CD8-positive, alpha-beta memory T cell (primary cell): ENCODE data around the gene ZNF724. TPM values are rescaled to one million over a fixed set of nuclear protein-coding genes. Genes with fewer than 3 reads are reported as not detected.
"Not testable (repeated sequence)": the region's sequence is repeated elsewhere in the genome, so short reads cannot be mapped to it uniquely, and the experiment has no call there.

Source experiments
- CTCF ChIA-PET: fragments of 350-600 bp; sonication (Branson Sonifier 250); formaldehyde crosslinking; loops from one replicate; lab custom pipeline; 2021; ENCODE audit warnings: antibody characterized with exemption; lab: Charles Lee
- POLR2A ChIA-PET: fragments of 350-600 bp; sonication (Branson Sonifier 250); formaldehyde crosslinking; loops from one replicate; lab custom pipeline; 2021; ENCODE audit warnings: antibody characterized with exemption; lab: Charles Lee
- DNase-seq, 5 donors: peaks; one replicate each; pipeline versions ENCODE4 v3.0.0 to v3.0.0-alpha.2; 2020 to 2022; ENCODE audit warnings: mixed read lengths in 1 of 5
- H3K27ac ChIP-seq: one replicate; pipeline ENCODE4 v1.7.0; 2013; ENCODE audit warnings: low read depth, mild to moderate bottlenecking, low read length, moderate library complexity
- H3K27me3 ChIP-seq: 2 replicates; pipeline ENCODE4 v1.7.0; 2013; ENCODE audit warnings: low read length, mild to moderate bottlenecking; ENCODE audit not compliant: insufficient read depth, poor library complexity, severe bottlenecking
- H3K36me3 ChIP-seq: 2 replicates; pipeline ENCODE4 v1.7.0; 2013; ENCODE audit warnings: mild to moderate bottlenecking, low read length, moderate library complexity; ENCODE audit not compliant: insufficient read depth
- H3K4me1 ChIP-seq: 2 replicates; pipeline ENCODE4 v1.7.0; 2013; ENCODE audit warnings: mild to moderate bottlenecking, low read length, moderate library complexity; ENCODE audit not compliant: insufficient read depth
- H3K4me3 ChIP-seq: 2 replicates; pipeline ENCODE4 v1.7.0; 2013; ENCODE audit warnings: mild to moderate bottlenecking, low read length
- H3K9me3 ChIP-seq: 2 replicates; pipeline ENCODE4 v1.7.0; 2013; ENCODE audit warnings: mild to moderate bottlenecking, low read length
- H3K27ac Mint-ChIP-seq, 8 donors: one replicate each; pipeline ENCODE4 v1.8.0; 2020 to 2021; ENCODE audit warnings: mixed read lengths in 8 of 8, mild to moderate bottlenecking in 6 of 8, inconsistent platforms in 3 of 8, moderate library complexity in 3 of 8
- H3K27me3 Mint-ChIP-seq, 2 donors: one replicate each; pipeline ENCODE4 v1.8.0; 2020 to 2021; ENCODE audit warnings: mixed read lengths in 2 of 2, mild to moderate bottlenecking in 1 of 2, moderate library complexity in 1 of 2
- H3K36me3 Mint-ChIP-seq, 3 donors: one replicate each; pipeline ENCODE4 v1.8.0; 2020 to 2021; ENCODE audit warnings: mixed read lengths in 3 of 3, inconsistent platforms in 1 of 3, mild to moderate bottlenecking in 1 of 3
- H3K4me1 Mint-ChIP-seq, 3 donors: one replicate each; pipeline ENCODE4 v1.8.0; 2020 to 2021; ENCODE audit warnings: mixed read lengths in 3 of 3, inconsistent platforms in 1 of 3, mild to moderate bottlenecking in 1 of 3
- H3K4me3 Mint-ChIP-seq, 7 donors: one replicate each; pipeline ENCODE4 v1.8.0; 2020 to 2021; ENCODE audit warnings: mixed read lengths in 7 of 7, mild to moderate bottlenecking in 6 of 7, moderate library complexity in 4 of 7, inconsistent platforms in 2 of 7
- H3K9me3 Mint-ChIP-seq, 5 donors: one replicate each; pipeline ENCODE4 v1.8.0; 2020 to 2022; ENCODE audit warnings: mixed read lengths in 5 of 5, mild to moderate bottlenecking in 3 of 5, moderate library complexity in 2 of 5, inconsistent platforms in 1 of 5
- polyA plus RNA-seq: library from polyadenylated mRNA; unstranded; fragments of 300-500 nt; fragmentation: Illumina TruSeq; gene quantifications from one replicate; pipeline ENCODE4 v1.2.3, GENCODE V29; 2021
- total RNA-seq, 2 experiments: library from RNA; stranded (reverse); gene quantifications; one replicate each; pipeline ENCODE4 v1.2.3, GENCODE V29; 2021

ZNF724 gene
- total and polyA plus RNA-seq, 3 experiments from 2014 or later = 0.85 to 11.3 (median 10.7) TPM

DNA sequence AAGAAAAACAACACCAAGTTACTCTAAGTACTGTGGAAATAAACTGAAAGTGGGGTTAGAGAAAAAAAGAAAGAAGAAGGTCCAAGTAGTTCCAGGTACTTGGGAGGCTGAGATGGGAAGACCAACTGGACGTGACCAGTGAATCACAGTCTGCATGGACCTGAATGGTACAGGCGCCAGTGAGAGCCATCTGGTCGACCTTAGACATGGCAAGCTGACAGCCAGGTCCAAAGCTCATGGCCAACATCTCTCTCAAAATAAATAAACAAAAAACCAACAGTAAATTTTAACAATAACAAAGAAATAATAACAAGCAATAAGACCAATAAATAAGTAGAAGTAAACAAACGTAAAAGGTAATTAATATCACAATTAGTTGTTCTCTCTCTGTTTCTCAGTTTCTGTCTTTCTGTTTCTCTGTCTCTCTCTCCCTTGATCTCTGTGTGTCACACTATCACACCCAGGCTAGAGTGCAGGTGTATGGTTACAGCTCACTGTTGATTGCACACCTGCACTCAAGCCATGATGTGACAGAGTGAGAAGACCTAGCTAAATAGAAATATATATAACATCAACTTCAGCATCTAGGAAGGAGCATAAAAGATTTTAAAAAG, 31.6 kb upstream of the ZNF724 start:
- Histone ChIP-seq H3K27ac (no peak overlapping the region), H3K9me3 (no peaks in the 10 kb centered on the region), H3K4me3 (no peak overlapping the region), H3K36me3 (no peaks in the 10 kb centered on the region), H3K4me1 (no peaks in the 10 kb centered on the region), H3K27me3 (no peaks in the 10 kb centered on the region)
- ChIA-PET POLR2A (no interaction called here), CTCF (no interaction called here)
- no peak for DNase-seq
- no peaks in the 10 kb centered on the region for H3K27me3 Mint-ChIP-seq
- no peak overlapping the region for H3K4me3 Mint-ChIP-seq
- peaks cover 0 to 6% (median 1%) of the 10 kb centered on the region in 5 donors for H3K9me3 Mint-ChIP-seq
- H3K4me1 Mint-ChIP-seq = peaks cover 10 to 17% (median 10%) of the 10 kb centered on the region in 3 donors
- no peaks in the 10 kb centered on the region for H3K36me3 Mint-ChIP-seq
- H3K27ac Mint-ChIP-seq = peak overlapping the region in 1 of 8 donors; percentile 47

DNA sequence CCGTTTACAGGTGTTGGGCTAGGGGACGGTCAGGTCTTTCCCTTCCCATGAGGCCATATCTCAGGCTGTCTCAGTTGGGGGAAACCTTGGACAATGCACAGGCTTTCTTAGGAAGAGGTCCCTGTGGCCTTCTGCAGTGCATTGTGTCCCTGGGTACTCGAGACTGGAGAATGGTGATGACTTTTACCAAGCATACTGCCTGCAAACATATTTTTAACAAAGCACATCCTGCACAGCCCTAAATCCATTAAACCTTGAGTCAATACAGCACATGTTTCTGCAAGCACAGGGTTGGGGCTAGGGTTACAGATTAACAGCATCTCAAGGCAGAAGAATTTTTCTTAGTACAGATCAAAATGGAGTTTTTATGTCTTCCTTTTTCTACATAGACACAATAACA, 27.9 kb upstream of the ZNF724 start:
- H3K27ac Mint-ChIP-seq, POLR2A ChIA-PET, H3K27me3 Mint-ChIP-seq, DNase-seq, H3K36me3 ChIP-seq, H3K4me3 Mint-ChIP-seq, H3K9me3 ChIP-seq, H3K4me3 ChIP-seq, H3K27ac ChIP-seq, H3K27me3 ChIP-seq, H3K9me3 Mint-ChIP-seq, CTCF ChIA-PET, H3K36me3 Mint-ChIP-seq, H3K4me1 ChIP-seq: not testable (repeated sequence)
- peaks cover 7 to 21% (median 18%) of the 10 kb centered on the region in 3 donors for H3K4me1 Mint-ChIP-seq

- peak overlapping the region; percentile 88 for H3K4me3 ChIP-seq
- Mint-ChIP-seq H3K27ac (peak overlapping the region; percentile 91 to 99 (median 95)), H3K4me1 (peaks cover 25 to 51% (median 28%) of the 10 kb centered on the region in 3 donors), H3K4me3 (peak overlapping the region; percentile 94 to 99 (median 98)), H3K27me3 (no peaks in the 10 kb centered on the region), H3K36me3 (peaks cover 0 to 37% (median 4%) of the 10 kb centered on the region in 3 donors), H3K9me3 (no peaks in the 10 kb centered on the region)
- H3K27ac ChIP-seq = peak overlapping the region; percentile 83
- CTCF ChIA-PET = interaction anchor here (1.0 to 2.2 kb wide), 4 partner anchors 10 to 760 kb away, joined by 5 to 11 read pairs (median 6); partner anchors contain the start of genes ZNF724 and ZNF91
- H3K9me3 ChIP-seq = no peaks in the 10 kb centered on the region
- no peaks in the 10 kb centered on the region for H3K36me3 ChIP-seq
- H3K27me3 ChIP-seq = no peaks in the 10 kb centered on the region
- POLR2A ChIA-PET = interaction anchor here (0.6 to 1.8 kb wide), 9 partner anchors 18 to 1920 kb away, joined by 3 to 25 read pairs (median 4); partner anchors contain the start of genes ZNF675, ZNF681, ZNF724 and ZNF726
- H3K4me1 ChIP-seq = no peaks in the 10 kb centered on the region
- peak; percentile 84 to 94 (median 89) for DNase-seq
Measured at GRCh38 chr19:23273590-23274412, 23.6 kb upstream of the ZNF724 start.

DNA sequence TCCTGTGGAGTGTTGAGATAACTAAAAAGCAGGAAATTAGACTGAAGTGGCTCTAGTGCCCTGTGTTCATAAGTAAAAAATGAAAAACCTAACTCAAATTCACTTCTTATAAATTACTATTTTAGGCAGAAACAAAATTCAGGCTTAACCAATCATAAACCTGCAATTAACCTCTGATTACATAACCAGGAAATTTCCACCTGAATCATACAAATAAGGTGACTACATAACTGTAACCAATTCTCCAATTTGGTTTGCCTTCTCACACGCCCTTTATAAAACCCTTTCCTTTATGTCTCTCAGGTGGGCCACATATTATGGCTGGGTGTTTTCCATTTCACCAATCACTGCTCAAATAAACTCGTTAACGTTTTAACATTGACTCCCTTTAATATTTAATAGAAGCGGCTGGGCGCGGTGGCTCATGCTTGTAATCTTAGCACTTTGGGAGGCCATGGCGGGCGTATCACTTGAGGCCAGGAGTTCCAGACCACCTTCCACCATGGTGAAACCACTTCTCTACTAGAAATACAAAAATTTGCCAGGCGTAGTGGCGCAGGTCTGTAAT, 22.9 kb upstream of the ZNF724 start:
- H3K9me3 Mint-ChIP-seq = no peaks in the 10 kb centered on the region
- peak overlapping the region; percentile 83 for H3K27ac ChIP-seq
- ChIA-PET CTCF (interaction anchor here (1.0 to 2.2 kb wide), 4 partner anchors 11 to 761 kb away, joined by 5 to 11 read pairs (median 6); partner anchors contain the start of genes ZNF724 and ZNF91), POLR2A (interaction anchor here (0.6 to 1.8 kb wide), 8 partner anchors 18 to 1919 kb away, joined by 3 to 25 read pairs (median 5); partner anchors contain the start of genes ZNF681, ZNF724, ZNF726 and ZNF91)
- H3K27me3 Mint-ChIP-seq = no peaks in the 10 kb centered on the region
- peak overlapping the region; percentile 94 to 99 (median 98) for H3K4me3 Mint-ChIP-seq
- no peaks in the 10 kb centered on the region for H3K27me3 ChIP-seq
- peaks cover 0 to 41% (median 5%) of the 10 kb centered on the region in 3 donors for H3K36me3 Mint-ChIP-seq
- no peaks in the 10 kb centered on the region for H3K36me3 ChIP-seq
- H3K4me1 ChIP-seq = no peaks in the 10 kb centered on the region
- H3K4me3 ChIP-seq = peak overlapping the region; percentile 88
- H3K9me3 ChIP-seq = no peaks in the 10 kb centered on the region
- DNase-seq = peak in 2 of 5 donors; percentile 5 to 26
- peak overlapping the region; percentile 91 to 99 (median 94) for H3K27ac Mint-ChIP-seq
- peaks cover 25 to 53% (median 28%) of the 10 kb centered on the region in 3 donors for H3K4me1 Mint-ChIP-seq

DNA sequence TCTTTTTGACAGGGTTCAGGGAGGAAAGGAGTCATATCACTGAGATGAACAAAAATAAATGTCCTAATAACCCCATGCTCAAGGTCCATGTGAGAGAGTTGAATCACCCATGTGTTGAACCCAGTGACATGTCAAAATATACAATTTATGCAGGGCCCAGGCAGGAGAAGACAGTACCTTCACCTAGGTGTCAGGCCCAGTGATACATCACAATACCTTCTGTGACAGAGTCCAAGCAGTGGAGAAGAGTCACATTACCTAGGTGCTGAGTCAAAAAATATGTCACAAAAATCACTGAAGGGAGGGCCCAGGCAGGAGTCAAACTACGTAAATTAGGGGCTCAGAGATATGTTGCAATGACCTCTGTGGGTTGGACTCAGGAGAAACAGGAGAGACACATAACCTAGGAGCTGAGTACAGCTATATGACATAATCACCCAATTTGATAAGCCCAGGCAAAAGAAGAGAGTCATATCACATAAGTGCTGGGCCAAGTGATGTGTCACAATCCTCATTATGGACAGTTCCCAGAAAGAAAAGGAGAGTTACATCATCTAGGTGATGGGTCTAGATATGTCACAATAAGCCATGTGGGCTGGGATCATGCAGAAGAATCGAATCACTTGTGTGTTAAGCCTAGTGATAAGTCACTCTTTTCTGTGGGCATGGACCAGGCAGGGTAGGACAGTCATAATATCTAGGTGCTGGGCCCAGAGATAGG, 13.8 kb upstream of the ZNF724 start:
- peak overlapping the region in 4 of 8 donors; percentile 2 to 80 (median 22) for H3K27ac Mint-ChIP-seq
- H3K9me3 ChIP-seq = no peaks in the 10 kb centered on the region
- CTCF ChIA-PET = no interaction called here
- H3K4me1 Mint-ChIP-seq = peaks cover 9 to 11% (median 9%) of the 10 kb centered on the region in 3 donors
- no peak overlapping the region for H3K4me3 ChIP-seq
- no peak overlapping the region for H3K27ac ChIP-seq
- H3K4me3 Mint-ChIP-seq = no peak overlapping the region
- no peaks in the 10 kb centered on the region for H3K27me3 ChIP-seq
- H3K36me3 Mint-ChIP-seq = peaks cover 11 to 69% (median 26%) of the 10 kb centered on the region in 3 donors
- H3K27me3 Mint-ChIP-seq = no peaks in the 10 kb centered on the region
- no peaks in the 10 kb centered on the region for H3K9me3 Mint-ChIP-seq
- H3K36me3 ChIP-seq = no peaks in the 10 kb centered on the region
- no peaks in the 10 kb centered on the region for H3K4me1 ChIP-seq
- POLR2A ChIA-PET = no interaction called here
- DNase-seq = no peak

DNA sequence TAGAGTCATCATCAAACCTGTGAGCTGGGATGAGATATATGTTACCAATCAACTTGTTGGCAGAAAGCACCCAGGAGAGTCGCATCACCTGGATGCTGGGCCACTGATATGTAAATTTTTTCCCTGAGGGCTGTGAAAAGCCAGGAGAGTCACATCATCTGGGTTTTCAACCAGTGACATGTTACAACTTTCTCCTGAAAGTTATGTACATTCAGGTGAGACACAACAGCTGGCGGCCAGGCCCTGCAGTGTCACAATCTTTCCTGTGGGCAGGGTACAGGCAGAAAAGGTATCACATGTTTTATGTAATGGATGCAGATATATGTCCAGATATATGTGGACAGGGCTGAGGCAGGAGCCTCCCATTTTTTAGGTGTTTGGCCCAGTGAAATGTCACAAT, 13.2 kb upstream of the ZNF724 start:
- POLR2A ChIA-PET = no interaction called here
- Mint-ChIP-seq H3K27ac (peak overlapping the region in 4 of 8 donors; percentile 4 to 72 (median 36)), H3K4me3 (no peak overlapping the region), H3K27me3 (no peaks in the 10 kb centered on the region), H3K4me1 (peaks cover 7 to 9% (median 9%) of the 10 kb centered on the region in 3 donors), H3K9me3 (no peaks in the 10 kb centered on the region), H3K36me3 (peaks cover 17 to 70% (median 28%) of the 10 kb centered on the region in 3 donors)
- no peak overlapping the region for H3K27ac ChIP-seq
- H3K4me1 ChIP-seq = no peaks in the 10 kb centered on the region
- no peak for DNase-seq
- no peaks in the 10 kb centered on the region for H3K27me3 ChIP-seq
- CTCF ChIA-PET = no interaction called here
- H3K4me3 ChIP-seq = no peak overlapping the region
- H3K9me3 ChIP-seq = no peaks in the 10 kb centered on the region
- no peaks in the 10 kb centered on the region for H3K36me3 ChIP-seq

- Mint-ChIP-seq H3K4me1 (peaks cover 7 to 9% (median 9%) of the 10 kb centered on the region in 3 donors), H3K9me3 (no peaks in the 10 kb centered on the region)
- POLR2A ChIA-PET = no interaction called here
Measured at GRCh38 chr19:23262920-23263319, 12.7 kb upstream of the ZNF724 start.

More at GRCh38 chr19:23262920-23263319, 12.7 kb upstream of the ZNF724 start:
- no peak overlapping the region for H3K27ac ChIP-seq
- no peaks in the 10 kb centered on the region for H3K36me3 ChIP-seq
- Mint-ChIP-seq H3K27ac (peak overlapping the region in 4 of 8 donors; percentile 4 to 72 (median 50)), H3K4me3 (no peak overlapping the region), H3K27me3 (no peaks in the 10 kb centered on the region), H3K36me3 (peaks cover 17 to 69% (median 28%) of the 10 kb centered on the region in 3 donors)
- H3K27me3 ChIP-seq = no peaks in the 10 kb centered on the region
- CTCF ChIA-PET = no interaction called here
- DNase-seq = no peak
- no peak overlapping the region for H3K4me3 ChIP-seq
- no peaks in the 10 kb centered on the region for H3K9me3 ChIP-seq
- H3K4me1 ChIP-seq = no peaks in the 10 kb centered on the region
